Pancreas (tissue), 10 donors: Measurements from ENCODE around the gene OR13C2. TPM values are rescaled to one million over a fixed set of nuclear protein-coding genes. Genes with fewer than 3 reads are reported as not detected.
"Not testable (repeated sequence)": the region's sequence is repeated elsewhere in the genome, so short reads cannot be mapped to it uniquely, and the experiment has no call there.

Source experiments
- ATAC-seq, 4 donors: fragments of 200-7000 bp; cut with Tn5 transposase; one replicate each; pipeline versions ENCODE4 v1.8.0 to v1.9.1; 2020; ENCODE audit warnings: mild to moderate bottlenecking in 4 of 4, moderate library complexity in 4 of 4
- DNase-seq, 6 donors: peaks; one replicate each; pipeline ENCODE4 v3.0.0-alpha.2; 2020
- FAIRE-seq: peaks from 2 replicates; lab custom pipeline; 2012; peaks lifted over from hg19 to GRCh38; lab: Jason Lieb, UNC
- H3K27ac ChIP-seq, 4 donors: fragments of 200-600 bp; sonication (generic); 1 replicate in 3 of 4; 2 replicates in 1 of 4; pipeline versions ENCODE4 v1.5.0 to v1.8.0; 2020
- H3K27me3 ChIP-seq, 4 donors: fragments of 200-600 bp; one replicate each; pipeline ENCODE4 v1.8.0; 2021
- H3K36me3 ChIP-seq, 3 donors: fragments of 200-600 bp; sonication (generic) in 1 of 3; one replicate each; pipeline versions ENCODE4 v1.5.0 to v1.8.0; 2020 to 2021
- H3K4me1 ChIP-seq, 3 donors: fragments of 200-600 bp; one replicate each; pipeline ENCODE4 v1.8.0; 2021
- H3K4me3 ChIP-seq, 4 donors: fragments of 200-600 bp; sonication (generic) in 2 of 4; one replicate each; pipeline versions ENCODE4 v1.5.0 to v1.8.0; 2020 to 2021
- H3K9me3 ChIP-seq, 4 donors: fragments of 200-600 bp; one replicate each; pipeline ENCODE4 v1.8.0; 2021
- CTCF ChIP-seq, 4 donors: fragments of 200-600 bp; sonication (generic) in 3 of 4; IDR thresholded peaks; one replicate each; pipeline versions ENCODE4 v1.5.0 to v1.8.0; 2021; ENCODE audit warnings: antibody characterized with exemption in 4 of 4
- WGBS, 2 donors: extraction: QIAGEN DNeasy Blood & Tissue Kit; methylation state at CpG; one replicate each; pipeline ENCODE4 v1.1.7; 2013; 5-methylcytosine and 5-hydroxymethylcytosine counted together
- intact Hi-C, 3 donors: fragments of 100-400 bp; cut with DNase I; formaldehyde crosslinking; loops; one replicate each; pipeline versions ENCODE4 v1.11.1 to v1.14.2; 2022
- polyA plus RNA-seq, 2 donors: library from polyadenylated mRNA; stranded (reverse); fragments of 200-250 nt; gene quantifications; one replicate each; pipeline ENCODE4 v1.2.3, GENCODE V29; 2013
- total RNA-seq, 6 donors: library from RNA; stranded (reverse); fragmentation: NEBNext Ultra II Directional in 4 of 6; extraction: Animal tissue kit (Norgen Biotek cat#: 25700) in 4 of 6; gene quantifications; one replicate each; pipeline versions ENCODE4 v1.2.1 to v1.2.4, GENCODE V29; 2021 to 2023
- donor health status: healthy with polysubstance abuse.
- donor health status: DM: no; HTN: no; CAD: no; lungs with moderate emphysema.
- donor health status: DM: no; HTN: no; CAD: no.
- donor health status: control.
- donor health status: control.
- donor health status: Bipolar disorder and iron deficiency.
- donor health status: DM: yes; HTN: yes; CAD: no.
- donor health status: DM: no; HTN: no; CAD: no.
- donor health status: DM: no; HTN: no; CAD: no.
- donor health status: DM: yes; HTN: yes; CAD: no.

OR13C2 gene
- total RNA-seq (not detected), polyA plus RNA-seq (under 1 TPM in 1 of 2 donors, not detected in 1; 0.12 TPM)

GRCh38 chr9:104605527-104605926, at the start of gene OR13C2:
TSS of gene OR13C2 (minus strand) at chr9:104605627. CDS start at chr9:104605627, 0 bp downstream.
- H3K9me3 ChIP-seq, FAIRE-seq, H3K4me3 ChIP-seq, DNase-seq, H3K27me3 ChIP-seq, H3K27ac ChIP-seq, ATAC-seq, H3K36me3 ChIP-seq, H3K4me1 ChIP-seq, intact Hi-C loops: not testable (repeated sequence)
- WGBS, 2 donors, result 59 to 68% methylated on average over 1 of the region's 1 CpG

GRCh38 chr9:104635456-104635855, 30.0 kb upstream of the OR13C2 start:
- H3K4me1 ChIP-seq, result no peaks in the 10 kb centered on the region
- no peak for DNase-seq
- FAIRE-seq, result no peak
- no peaks in the 10 kb centered on the region for H3K9me3 ChIP-seq
- H3K36me3 ChIP-seq, result no peaks in the 10 kb centered on the region
- no peak overlapping the region for H3K27ac ChIP-seq
- no peaks in the 10 kb centered on the region for H3K27me3 ChIP-seq
- TF ChIP-seq CTCF (IDR thresholded peaks at IDR 0.05), result no peak
- intact Hi-C loops, result no loop called here
- no peak overlapping the region for H3K4me3 ChIP-seq
- ATAC-seq, result no peak

- Histone ChIP-seq H3K36me3 (no peaks in the 10 kb centered on the region), H3K4me3 (no peak overlapping the region), H3K27me3 (no peaks in the 10 kb centered on the region), H3K27ac (no peak overlapping the region), H3K4me1 (no peaks in the 10 kb centered on the region), H3K9me3 (no peaks in the 10 kb centered on the region)
- TF ChIP-seq CTCF (IDR thresholded peaks at IDR 0.05), result no peak
- DNase-seq (peak in 1 of 6 donors; percentile 65), ATAC-seq (no peak), FAIRE-seq (no peak)
- 89 to 93% methylated on average over 30 of the region's 30 CpGs for WGBS, 2 donors
- intact Hi-C loops, result no loop called here
Measured at GRCh38 chr9:104633976-104634520, 28.6 kb upstream of the OR13C2 start.

- ATAC-seq, DNase-seq, H3K4me3 ChIP-seq, H3K36me3 ChIP-seq, H3K27me3 ChIP-seq, H3K4me1 ChIP-seq, FAIRE-seq, H3K9me3 ChIP-seq, H3K27ac ChIP-seq, intact Hi-C loops: not testable (repeated sequence)
Measured at GRCh38 chr9:104625964-104626363, 20.5 kb upstream of the OR13C2 start.

- Histone ChIP-seq H3K4me1 (no peaks in the 10 kb centered on the region), H3K4me3 (no peak within 1 kb of the TSS), H3K36me3 (no peaks in the 10 kb centered on the region), H3K27ac (no peak within 1 kb of the TSS), H3K27me3 (no peaks in the 10 kb centered on the region), H3K9me3 (no peaks in the 10 kb centered on the region)
- DNase-seq (no peak), ATAC-seq (no peak), FAIRE-seq (no peak)
- no peak for TF ChIP-seq CTCF (IDR thresholded peaks at IDR 0.05)
- intact Hi-C loops, result no loop called here
- WGBS, 2 donors, result 45 to 63% methylated on average over 2 of the region's 2 CpGs
Measured at GRCh38 chr9:104618104-104618503, 12.7 kb upstream of the OR13C2 start, which contains the start of gene OR13C9. TSS of gene OR13C9 (minus strand) at chr9:104618204. CDS start at chr9:104618204, 0 bp downstream.

GRCh38 chr9:104617418-104617817, 12.0 kb upstream of the OR13C2 start:
- FAIRE-seq (no peak), DNase-seq (no peak), ATAC-seq (no peak)
- no peak overlapping the region for H3K4me3 ChIP-seq
- H3K27me3 ChIP-seq, result no peaks in the 10 kb centered on the region
- TF ChIP-seq CTCF (IDR thresholded peaks at IDR 0.05), result no peak
- no peaks in the 10 kb centered on the region for H3K36me3 ChIP-seq
- H3K27ac ChIP-seq, result no peak overlapping the region
- H3K4me1 ChIP-seq, result no peaks in the 10 kb centered on the region
- intact Hi-C loops, result no loop called here
- no peaks in the 10 kb centered on the region for H3K9me3 ChIP-seq
